Femur (tissue), 1 donor: ENCODE measurements around the gene C4orf54.

ENCODE experiments used
- DNase-seq: peaks from one replicate; pipeline ENCODE4 v3.0.0-alpha.2; 2017

Gene C4orf54

GRCh38 chr4:99615170-99615820 is 42.3 kb downstream of the C4orf54 start:
- DNase-seq = peak; percentile 28

- DNase-seq = no peak
These were observed 43.1 kb downstream of the C4orf54 start for GRCh38 chr4:99614491-99614890.

GRCh38 chr4:99612704-99613103 is 44.9 kb downstream of the C4orf54 start:
- DNase-seq = no peak

- no peak for DNase-seq
These were observed 45.3 kb downstream of the C4orf54 start for GRCh38 chr4:99612281-99612680.

GRCh38 chr4:99610605-99611175 is 46.9 kb downstream of the C4orf54 start:
- DNase-seq = peak; percentile 39

- DNase-seq = no peak
These were observed 49.2 kb downstream of the C4orf54 start for GRCh38 chr4:99608417-99608816.
